Common myeloid progenitor, CD34-positive (primary cell): ENCODE measurements around the gene CTSC.

ENCODE experiments used
- CTCF ChIA-PET: fragments of 350-600 bp; sonication (Branson Sonifier 250); formaldehyde crosslinking; loops from one replicate; lab custom pipeline; 2021; ENCODE audit warnings: antibody characterized with exemption; lab: Charles Lee
- POLR2A ChIA-PET: fragments of 350-600 bp; sonication (Branson Sonifier 250); formaldehyde crosslinking; loops from one replicate; lab custom pipeline; 2021; ENCODE audit warnings: antibody characterized with exemption; lab: Charles Lee
- DNase-seq, 3 donors: peaks; one replicate each; pipeline versions ENCODE4 v3.0.0 to v3.0.0-alpha.2; 2013
- H3K27ac ChIP-seq, 2 experiments: 1 replicate in 1 of 2; 2 replicates in 1 of 2; pipeline ENCODE4 v1.7.0; 2013; ENCODE audit warnings: inconsistent platforms in 2 of 2, low read length in 2 of 2, mild to moderate bottlenecking in 2 of 2, low read depth in 1 of 2, moderate library complexity in 1 of 2; ENCODE audit not compliant: severe bottlenecking in 2 of 2, insufficient read depth in 1 of 2, poor library complexity in 1 of 2
- H3K27me3 ChIP-seq, 5 experiments: replicated peaks in 2 of 5; 1 replicate in 3 of 5; 2 replicates in 2 of 5; pipeline versions ENCODE4 v1.6.1 to v1.7.0; 2013; ENCODE audit warnings: low read length in 4 of 5, mild to moderate bottlenecking in 2 of 5, moderate library complexity in 2 of 5, inconsistent platforms in 1 of 5; ENCODE audit not compliant: insufficient read depth in 5 of 5, control insufficient read depth in 4 of 5
- H3K36me3 ChIP-seq, 4 experiments: 1 replicate in 2 of 4; 2 replicates in 2 of 4; pipeline versions ENCODE4 v1.6.1 to v1.7.0; 2013; ENCODE audit warnings: low read length in 3 of 4, control low read depth in 1 of 4, mild to moderate bottlenecking in 1 of 4; ENCODE audit not compliant: control insufficient read depth in 4 of 4, insufficient read depth in 4 of 4
- H3K4me1 ChIP-seq, 4 experiments: 1 replicate in 3 of 4; 2 replicates in 1 of 4; pipeline versions ENCODE4 v1.6.1 to v1.7.1; 2013; ENCODE audit warnings: low read length in 3 of 4, mild to moderate bottlenecking in 3 of 4, control low read depth in 1 of 4, inconsistent platforms in 1 of 4, moderate library complexity in 1 of 4; ENCODE audit not compliant: control insufficient read depth in 4 of 4, insufficient read depth in 4 of 4; ENCODE audit errors: control extremely low read depth in 1 of 4
- H3K4me3 ChIP-seq, 7 experiments: 1 replicate in 4 of 7; 2 replicates in 3 of 7; pipeline versions ENCODE4 v1.5.1 to v1.7.0; 2013; ENCODE audit warnings: mild to moderate bottlenecking in 7 of 7, low read length in 6 of 7, moderate library complexity in 6 of 7, inconsistent platforms in 2 of 7, low read depth in 2 of 7, control low read depth in 1 of 7; ENCODE audit not compliant: insufficient read depth in 4 of 7, control insufficient read depth in 1 of 7; ENCODE audit errors: extremely low read depth in 1 of 7
- H3K9me3 ChIP-seq, 5 experiments: 1 replicate in 4 of 5; 2 replicates in 1 of 5; pipeline versions ENCODE4 v1.6.1 to v1.7.1; 2013; ENCODE audit warnings: low read length in 4 of 5, mild to moderate bottlenecking in 2 of 5, inconsistent platforms in 1 of 5, low read depth in 1 of 5, moderate library complexity in 1 of 5; ENCODE audit not compliant: control insufficient read depth in 4 of 5, insufficient read depth in 2 of 5; ENCODE audit errors: control extremely low read depth in 1 of 5
- WGBS: methylation state at CpG from one replicate; pipeline ENCODE4 v1.1.5; 2013; ENCODE audit not compliant: insufficient coverage; 5-methylcytosine and 5-hydroxymethylcytosine counted together

The CTSC gene

DNA sequence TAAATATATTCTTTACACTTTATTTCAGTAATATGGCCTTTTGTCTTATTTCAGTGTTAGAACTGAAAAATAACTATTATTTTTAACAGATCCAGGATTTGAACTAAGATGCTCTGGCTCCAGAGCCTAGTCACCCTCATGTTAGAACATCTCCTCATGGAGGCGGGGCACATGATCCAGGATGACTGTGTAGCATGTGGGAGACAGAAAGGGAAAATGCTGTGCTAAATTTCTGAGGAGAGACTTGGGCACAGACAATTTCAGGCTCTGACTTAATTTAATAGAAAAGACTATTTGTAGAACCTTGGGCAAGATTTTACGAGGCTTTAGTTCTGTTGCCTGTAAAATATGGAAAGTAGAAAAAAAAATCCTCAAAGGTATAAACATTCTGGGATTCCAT is 24.1 kb downstream of the CTSC start:
- DNase-seq, result no peak
- no CpG with 5 or more reads among the region's 2 CpGs for WGBS
- Histone ChIP-seq H3K27ac (no peak overlapping the region), H3K27me3 (no peaks in the 10 kb centered on the region), H3K4me1 (no peaks in the 10 kb centered on the region), H3K9me3 (no peaks in the 10 kb centered on the region), H3K4me3 (no peak overlapping the region), H3K36me3 (peaks cover 3 to 72% (median 15%) of the 10 kb centered on the region in 4 experiments)
- POLR2A ChIA-PET, result no interaction called here
- CTCF ChIA-PET, result no interaction called here

DNA sequence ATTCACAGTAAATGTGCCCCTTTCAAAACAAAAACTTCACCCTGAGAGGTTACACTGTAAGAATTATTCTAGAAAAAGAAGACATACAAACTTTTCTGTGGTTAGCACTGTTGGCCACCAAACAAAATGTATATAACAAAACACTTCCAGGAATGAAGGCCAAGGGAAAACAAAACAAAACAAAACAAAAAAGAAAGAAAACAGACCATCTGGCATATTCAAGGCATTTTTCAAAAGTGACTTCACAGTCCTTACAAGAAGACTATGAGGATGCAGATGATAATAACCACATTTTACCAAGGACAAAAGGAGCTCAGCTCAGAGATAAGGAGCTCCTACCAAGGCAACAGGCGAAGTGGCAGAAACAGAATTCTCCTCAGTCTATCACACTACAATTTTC is 24.9 kb downstream of the CTSC start:
- no CpG with 5 or more reads among the region's 1 CpG for WGBS
- CTCF ChIA-PET, result no interaction called here

GRCh38 chr11:88310246-88310645 is 27.3 kb downstream of the CTSC start:
- CTCF ChIA-PET, result no interaction called here
- DNase-seq, result no peak
- POLR2A ChIA-PET, result interaction anchor here (0.7 kb wide), 1 partner anchor 32 kb away, joined by 4 read pairs; no protein-coding TSS in a partner anchor
- H3K4me1 ChIP-seq, result no peaks in the 10 kb centered on the region
- H3K27me3 ChIP-seq, result no peaks in the 10 kb centered on the region
- no peak overlapping the region for H3K27ac ChIP-seq
- 100% methylated on average over 1 of the region's 1 CpG for WGBS
- peaks cover 12 to 89% (median 36%) of the 10 kb centered on the region in 4 experiments for H3K36me3 ChIP-seq
- H3K4me3 ChIP-seq, result no peak overlapping the region
- H3K9me3 ChIP-seq, result no peaks in the 10 kb centered on the region

More for the DNA sequence above, 24.9 kb downstream of the CTSC start:
- POLR2A ChIA-PET, result no interaction called here
- no peak overlapping the region for H3K27ac ChIP-seq
- H3K36me3 ChIP-seq, result peaks cover 9 to 79% (median 19%) of the 10 kb centered on the region in 4 experiments
- H3K4me1 ChIP-seq, result no peaks in the 10 kb centered on the region
- H3K4me3 ChIP-seq, result no peak overlapping the region
- no peaks in the 10 kb centered on the region for H3K9me3 ChIP-seq
- DNase-seq, result peak in 1 of 3 donors; percentile 13
- no peaks in the 10 kb centered on the region for H3K27me3 ChIP-seq

DNA sequence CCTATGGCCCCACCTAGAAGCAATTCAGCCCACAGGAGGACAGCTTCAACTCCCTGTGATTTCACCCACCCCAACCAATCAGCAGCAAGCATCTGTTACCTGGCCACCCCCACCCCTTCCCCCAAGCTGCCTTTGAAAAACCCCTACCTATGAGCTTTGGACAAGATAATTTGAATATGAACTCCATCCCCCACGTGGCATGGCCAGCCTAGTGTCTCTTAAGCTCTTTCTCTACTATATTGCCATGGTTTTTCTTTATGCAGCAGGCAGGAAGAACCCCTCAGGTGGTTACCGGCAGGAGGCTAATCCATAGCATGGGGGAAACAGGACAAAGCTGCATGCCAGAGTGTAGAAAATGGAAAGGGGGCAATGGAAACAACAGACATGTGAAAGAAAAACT is 29.0 kb downstream of the CTSC start:
- Histone ChIP-seq H3K27me3 (no peaks in the 10 kb centered on the region), H3K4me3 (no peak overlapping the region), H3K9me3 (no peaks in the 10 kb centered on the region), H3K4me1 (no peaks in the 10 kb centered on the region), H3K36me3 (peaks cover 9 to 83% (median 42%) of the 10 kb centered on the region in 4 experiments), H3K27ac (no peak overlapping the region)
- no peak for DNase-seq
- ChIA-PET POLR2A (no interaction called here), CTCF (interaction anchor here (0.5 to 1.1 kb wide), 2 partner anchors 14 to 1268 kb away, joined by 3 to 4 read pairs; no protein-coding TSS in a partner anchor)
- 100% methylated on average over 1 of the region's 2 CpGs for WGBS

- H3K9me3 ChIP-seq, result no peaks in the 10 kb centered on the region
- H3K36me3 ChIP-seq, result peaks cover 9 to 85% (median 47%) of the 10 kb centered on the region in 4 experiments
- H3K4me1 ChIP-seq, result no peaks in the 10 kb centered on the region
- ChIA-PET CTCF (interaction anchor here (0.5 to 1.1 kb wide), 2 partner anchors 14 to 1267 kb away, joined by 3 to 4 read pairs; no protein-coding TSS in a partner anchor), POLR2A (no interaction called here)
- no peak overlapping the region for H3K4me3 ChIP-seq
- H3K27ac ChIP-seq, result no peak overlapping the region
- WGBS, result 100% methylated on average over 2 of the region's 11 CpGs
- H3K27me3 ChIP-seq, result no peaks in the 10 kb centered on the region
- no peak for DNase-seq
Observed at GRCh38 chr11:88307749-88308425, 29.6 kb downstream of the CTSC start.

DNA sequence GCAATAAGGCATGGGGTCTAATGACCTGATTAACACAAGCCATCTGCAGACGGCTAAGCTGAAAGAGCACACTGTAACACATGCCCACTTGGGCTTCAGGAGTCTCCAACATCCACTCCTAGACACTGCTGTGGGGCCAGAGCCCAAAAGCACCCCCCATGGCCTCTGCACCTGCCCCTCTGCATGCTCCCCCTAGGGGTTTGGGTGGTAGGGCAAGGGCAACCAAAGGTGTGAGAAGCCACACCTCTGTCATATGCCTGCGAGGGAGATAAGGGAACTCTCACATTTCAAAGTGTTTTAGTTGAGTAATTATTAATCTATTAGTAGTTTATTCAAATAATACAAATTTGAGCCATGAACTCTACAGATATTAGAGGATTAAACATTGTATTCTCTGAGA is 30.8 kb downstream of the CTSC start:
- Histone ChIP-seq H3K9me3 (no peaks in the 10 kb centered on the region), H3K4me3 (no peak overlapping the region), H3K27me3 (no peaks in the 10 kb centered on the region), H3K4me1 (no peaks in the 10 kb centered on the region), H3K36me3 (peaks cover 9 to 76% (median 46%) of the 10 kb centered on the region in 4 experiments), H3K27ac (no peak overlapping the region)
- ChIA-PET CTCF (interaction anchor here (1.0 to 1.7 kb wide), 2 partner anchors 16 to 27 kb away, joined by 3 to 5 read pairs; no protein-coding TSS in a partner anchor), POLR2A (no interaction called here)
- WGBS, result no CpG with 5 or more reads among the region's 2 CpGs
- no peak for DNase-seq

DNA sequence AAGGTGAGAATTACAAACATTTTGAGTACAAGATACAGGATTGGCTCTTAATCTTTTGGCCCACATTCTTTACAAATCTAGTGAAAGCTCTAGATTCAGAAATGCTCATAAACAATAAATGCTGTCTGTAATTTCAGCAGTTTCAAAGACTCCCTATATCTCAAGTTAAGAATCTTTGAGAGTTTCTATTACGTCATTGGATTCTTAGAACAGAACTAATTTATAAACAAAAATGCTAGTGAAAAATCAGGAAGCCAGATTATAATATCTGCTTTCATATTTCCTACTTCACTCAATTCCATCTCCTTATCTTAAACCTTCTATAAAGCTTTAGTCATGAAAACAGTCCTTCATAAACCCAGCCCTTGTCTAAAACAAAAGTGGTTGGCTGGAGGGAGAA is 32.1 kb downstream of the CTSC start:
- H3K4me3 ChIP-seq, result no peak overlapping the region
- H3K36me3 ChIP-seq, result peaks cover 9 to 75% (median 44%) of the 10 kb centered on the region in 4 experiments
- ChIA-PET CTCF (interaction anchor here (0.8 to 1.7 kb wide), 2 partner anchors 17 to 22 kb away, joined by 3 to 5 read pairs; no protein-coding TSS in a partner anchor), POLR2A (interaction anchor here (0.6 kb wide), 1 partner anchor 9 kb away, joined by 5 read pairs; no protein-coding TSS in a partner anchor)
- no peak overlapping the region for H3K27ac ChIP-seq
- DNase-seq, result no peak
- H3K4me1 ChIP-seq, result no peaks in the 10 kb centered on the region
- no peaks in the 10 kb centered on the region for H3K27me3 ChIP-seq
- no CpG with 5 or more reads among the region's 1 CpG for WGBS
- H3K9me3 ChIP-seq, result no peaks in the 10 kb centered on the region
